Activated CD4-positive, CD25-positive, alpha-beta regulatory T cell (primary cell): ENCODE data around the gene EEFSEC.

Experiments used
- DNase-seq, 4 experiments: peaks; one replicate each; lab custom pipeline; 2025; lab: John Stamatoyannopoulos, UW

The EEFSEC gene

GRCh38 chr3:128271536-128272332 is 118.5 kb downstream of the EEFSEC start:
- DNase-seq, result no peak

- DNase-seq, result no peak
Measured at GRCh38 chr3:128273109-128273840, 120.0 kb downstream of the EEFSEC start.

GRCh38 chr3:128273841-128274573 is 120.7 kb downstream of the EEFSEC start:
- no peak for DNase-seq

- DNase-seq, result no peak
Measured at GRCh38 chr3:128274837-128275236, 121.6 kb downstream of the EEFSEC start.

GRCh38 chr3:128275316-128276145 is 122.2 kb downstream of the EEFSEC start:
- no peak for DNase-seq

- no peak for DNase-seq
Measured at GRCh38 chr3:128276146-128276435, 122.8 kb downstream of the EEFSEC start.

GRCh38 chr3:128276577-128277183 is 123.4 kb downstream of the EEFSEC start:
- DNase-seq, result no peak

GRCh38 chr3:128277378-128278069 is 124.2 kb downstream of the EEFSEC start:
- no peak for DNase-seq

GRCh38 chr3:128278130-128278529 is 124.8 kb downstream of the EEFSEC start:
- no peak for DNase-seq

- no peak for DNase-seq
Measured at GRCh38 chr3:128278761-128279600, 125.7 kb downstream of the EEFSEC start.

- DNase-seq, result no peak
Measured at GRCh38 chr3:128279601-128279880, 126.3 kb downstream of the EEFSEC start.

- no peak for DNase-seq
Measured at GRCh38 chr3:128280481-128281052, 127.3 kb downstream of the EEFSEC start.

GRCh38 chr3:128281056-128281455 is 127.8 kb downstream of the EEFSEC start:
- no peak for DNase-seq

GRCh38 chr3:128281461-128282367 is 128.4 kb downstream of the EEFSEC start:
- no peak for DNase-seq

- no peak for DNase-seq
Measured at GRCh38 chr3:128282380-128283196, 129.3 kb downstream of the EEFSEC start.

- no peak for DNase-seq
Measured at GRCh38 chr3:128283421-128283820, 130.1 kb downstream of the EEFSEC start.

GRCh38 chr3:128285042-128285966 is 132.0 kb downstream of the EEFSEC start:
- DNase-seq, result no peak
